Germinal center (tissue), 1 donor: ENCODE measurements around the gene CGNL1.

Experiments used
- DNase-seq: peaks from one replicate; pipeline ENCODE4 v3.0.0; 2012; ENCODE audit warnings: mixed read lengths, low spot score

CGNL1 gene

DNA sequence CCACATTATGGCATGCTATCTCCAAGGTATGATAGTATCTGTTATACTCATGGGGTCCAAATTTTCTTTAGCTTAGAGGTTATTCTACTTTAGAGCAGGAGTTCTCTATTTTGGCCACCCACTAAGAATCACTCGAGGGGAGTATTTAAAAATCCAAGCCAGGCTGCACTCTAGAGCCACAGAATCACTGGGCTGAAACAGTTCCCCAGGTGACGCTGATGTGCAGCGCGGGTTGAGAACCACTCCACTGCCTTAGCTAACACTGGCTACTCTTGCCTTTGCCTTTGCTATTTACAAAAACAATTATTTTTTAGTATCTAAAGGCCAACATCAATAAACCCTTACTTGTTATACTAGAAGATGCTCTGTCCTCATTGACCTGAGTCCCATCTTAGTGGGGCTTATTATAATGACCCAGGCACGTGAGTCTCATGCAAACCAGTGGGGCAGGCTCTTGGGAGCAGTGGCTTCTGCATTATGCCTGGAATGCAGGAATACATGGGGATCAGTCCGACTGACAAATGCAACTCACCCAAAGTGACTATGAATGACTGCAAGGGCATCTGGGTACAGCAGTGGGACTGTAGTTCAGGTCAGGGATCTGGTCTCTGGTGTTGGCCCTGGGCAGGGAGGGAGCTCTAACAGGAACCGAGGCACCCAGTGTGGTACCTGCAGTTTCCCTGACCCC lies 21.7 kb upstream of the CGNL1 start:
- DNase-seq = no peak

DNA sequence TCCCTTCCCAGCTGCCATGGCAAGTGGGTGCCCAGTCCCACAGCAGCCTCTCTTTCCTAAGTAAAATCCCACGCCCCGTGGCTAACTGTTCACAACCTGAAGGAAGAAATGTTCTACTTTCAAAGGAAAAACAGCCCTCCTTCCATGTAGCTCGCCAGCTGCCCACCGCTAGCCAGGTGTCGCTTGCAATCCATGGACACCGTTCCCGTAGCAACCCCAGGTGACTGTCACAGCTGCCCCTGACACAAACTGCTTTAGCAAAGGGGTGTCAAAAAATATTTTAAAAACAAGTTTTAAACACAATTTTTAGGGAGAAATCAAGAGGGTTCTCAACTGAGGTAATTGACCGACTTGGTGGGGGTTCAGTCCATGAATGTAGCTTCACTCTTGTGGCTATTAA lies 21.0 kb upstream of the CGNL1 start:
- DNase-seq = no peak

DNA sequence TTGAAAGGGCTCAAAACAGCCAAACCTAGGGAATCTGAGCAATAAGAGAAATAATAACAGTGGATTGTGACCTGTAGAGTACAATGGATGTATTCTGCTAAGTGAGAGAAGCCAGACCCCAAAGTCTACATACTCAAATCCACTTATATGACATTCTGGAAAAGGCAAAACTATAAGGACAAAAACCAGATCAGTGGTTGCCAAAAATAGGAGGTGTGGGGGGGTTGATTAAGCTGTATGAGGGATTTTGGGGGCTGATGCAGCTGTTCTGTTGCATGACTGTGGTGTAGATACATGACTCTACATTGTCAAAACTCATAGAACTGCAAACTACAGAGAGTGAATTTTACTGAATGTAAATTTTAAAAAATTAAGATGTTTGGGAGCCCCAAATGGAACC lies 20.1 kb upstream of the CGNL1 start:
- DNase-seq = no peak

DNA sequence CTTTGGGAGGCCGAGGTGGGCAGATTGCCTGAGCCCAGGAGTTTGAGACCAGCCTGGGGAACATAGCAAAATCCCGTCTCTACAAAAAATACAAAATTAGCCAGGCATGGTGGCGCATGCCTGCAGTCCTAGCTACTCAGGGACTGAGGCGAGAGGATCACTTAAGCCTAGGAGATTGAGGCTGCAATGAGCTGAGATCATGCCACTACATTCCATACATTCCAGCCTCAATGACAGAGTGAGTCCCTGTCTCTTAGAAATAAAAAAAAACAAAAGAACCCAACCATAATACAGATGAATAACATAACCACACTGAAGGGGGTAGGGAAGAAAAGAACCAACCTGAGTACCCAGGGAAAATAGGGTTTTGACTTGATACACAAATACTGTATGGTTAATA lies 19.7 kb upstream of the CGNL1 start:
- DNase-seq = no peak

DNA sequence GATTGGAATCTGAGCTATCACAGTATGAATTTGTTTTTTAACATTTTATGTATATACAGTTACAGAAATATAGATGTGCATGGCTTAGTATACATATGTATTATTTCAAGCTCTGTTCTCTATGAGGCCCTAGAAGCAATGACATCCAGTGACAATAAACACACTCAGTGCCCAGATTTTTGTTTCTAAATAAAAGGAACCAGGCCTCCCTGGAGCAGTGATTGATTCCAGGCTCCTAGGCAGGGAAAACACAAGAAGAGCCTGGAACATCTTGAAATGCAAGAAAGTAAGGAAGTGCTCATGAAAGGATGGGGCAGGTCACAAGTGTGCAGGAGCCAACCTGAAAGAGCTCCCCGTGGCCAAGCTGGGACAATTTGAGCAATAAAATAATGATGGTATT lies 18.5 kb upstream of the CGNL1 start:
- DNase-seq = no peak

DNA sequence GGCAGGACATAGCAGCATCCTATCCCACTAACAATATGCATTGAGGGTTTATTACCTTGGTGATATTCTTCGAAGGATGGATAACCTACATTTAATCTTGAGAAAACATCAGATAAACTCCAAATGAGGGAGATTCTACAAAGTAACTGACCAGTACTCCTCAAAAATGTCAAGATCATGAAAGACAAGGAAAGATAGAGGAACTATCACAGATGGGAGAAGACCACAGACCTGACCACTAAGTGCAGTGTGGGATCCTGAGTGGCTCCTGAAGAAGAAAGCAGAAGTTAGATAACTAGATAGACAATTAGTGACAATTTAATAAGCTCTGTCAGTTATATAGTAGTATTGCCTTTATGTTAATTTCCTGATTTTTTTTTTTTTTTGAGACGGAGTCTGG lies 17.7 kb upstream of the CGNL1 start:
- DNase-seq = no peak

DNA sequence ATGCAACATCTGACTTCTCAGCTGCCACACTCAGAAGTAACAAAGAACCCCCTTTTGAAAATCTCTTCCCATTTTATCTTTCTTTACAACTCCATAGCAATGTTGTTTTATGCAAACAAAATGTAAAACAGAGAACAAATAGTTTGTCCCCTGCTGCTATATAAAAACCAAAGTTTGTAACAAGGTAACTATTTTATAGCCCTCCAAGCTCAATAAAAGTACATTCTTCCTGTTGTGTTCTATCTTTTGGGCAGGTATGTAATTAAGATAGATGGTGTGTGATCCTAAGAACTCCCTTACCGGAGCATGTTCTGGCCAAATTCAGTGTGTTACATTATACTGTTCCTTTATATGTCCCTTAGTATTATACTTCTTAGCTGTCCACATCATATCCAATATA lies 12.6 kb upstream of the CGNL1 start:
- DNase-seq = no peak

DNA sequence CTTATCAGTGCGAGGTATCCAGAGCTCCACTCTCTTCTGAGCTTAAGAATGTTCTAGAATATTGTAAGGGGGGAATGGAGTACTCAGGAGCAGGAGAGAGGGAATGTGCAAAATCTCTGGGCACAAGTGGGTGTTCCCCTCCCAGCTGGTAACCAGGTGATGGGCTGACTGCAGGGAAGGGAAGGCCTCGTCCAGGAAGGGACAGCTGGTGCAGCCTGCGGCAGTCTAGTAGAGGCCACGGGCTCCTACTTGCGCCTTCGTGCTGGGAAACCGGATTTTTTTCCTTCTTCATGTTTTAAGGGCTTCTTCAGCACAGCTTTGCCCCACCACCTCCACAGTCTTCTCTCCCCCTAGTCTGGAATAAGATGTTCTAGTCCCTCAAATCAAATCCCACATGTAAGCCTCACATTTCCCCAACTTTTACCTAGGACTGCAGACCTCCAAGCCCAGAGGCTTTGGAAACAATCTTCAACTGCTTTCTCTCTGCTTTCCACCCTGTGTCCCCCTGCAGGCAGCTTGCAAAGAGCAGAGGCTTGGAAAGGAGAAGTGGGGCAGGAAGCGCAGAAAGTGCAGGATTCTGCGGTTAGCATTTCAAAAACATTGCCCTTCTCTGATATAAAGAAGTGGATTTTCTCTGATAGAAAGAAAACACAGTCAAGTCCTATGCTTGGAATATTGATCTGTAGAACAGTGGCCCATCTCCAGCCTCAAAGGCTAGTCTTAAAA lies 11.9 kb upstream of the CGNL1 start:
- no peak for DNase-seq

DNA sequence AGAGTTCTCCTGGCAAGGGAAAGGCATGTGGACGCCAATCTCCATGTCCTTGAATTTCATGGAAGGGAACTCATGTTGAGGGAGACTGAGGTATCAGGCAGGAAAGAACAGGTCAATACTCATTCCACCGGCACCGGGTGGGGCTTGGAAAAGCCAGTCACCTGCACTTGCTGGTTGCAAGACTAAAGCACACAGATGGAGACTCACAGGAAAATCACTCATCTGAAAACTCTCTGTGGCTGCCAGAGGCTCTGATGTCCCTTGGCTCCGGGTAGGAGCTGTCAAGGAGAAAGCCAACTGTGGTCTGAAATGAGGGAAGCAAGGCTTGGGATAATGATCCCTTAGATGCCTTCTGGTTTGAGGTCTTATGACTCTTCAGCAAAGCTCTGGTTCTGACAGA lies 8.7 kb upstream of the CGNL1 start:
- DNase-seq = no peak

DNA sequence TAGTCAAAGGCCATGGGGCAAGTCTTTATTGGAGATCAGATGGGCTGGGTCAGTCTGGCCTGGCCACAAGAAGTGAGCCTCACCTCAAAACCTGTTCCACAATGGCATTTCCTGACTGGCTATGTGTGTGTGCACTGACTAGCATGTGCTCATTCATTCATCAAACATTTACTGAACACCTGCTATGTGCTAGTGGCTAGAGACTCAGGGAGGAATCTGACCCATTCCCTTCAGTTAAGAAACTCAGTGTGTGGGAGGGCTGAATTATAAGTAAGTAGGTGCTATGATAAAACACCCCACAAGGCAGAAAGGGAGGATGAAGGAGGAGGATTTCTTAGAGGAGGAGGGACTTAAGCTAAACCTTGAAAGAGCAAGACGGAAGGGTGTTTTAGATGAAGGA lies 5.4 kb upstream of the CGNL1 start:
- DNase-seq = no peak

DNA sequence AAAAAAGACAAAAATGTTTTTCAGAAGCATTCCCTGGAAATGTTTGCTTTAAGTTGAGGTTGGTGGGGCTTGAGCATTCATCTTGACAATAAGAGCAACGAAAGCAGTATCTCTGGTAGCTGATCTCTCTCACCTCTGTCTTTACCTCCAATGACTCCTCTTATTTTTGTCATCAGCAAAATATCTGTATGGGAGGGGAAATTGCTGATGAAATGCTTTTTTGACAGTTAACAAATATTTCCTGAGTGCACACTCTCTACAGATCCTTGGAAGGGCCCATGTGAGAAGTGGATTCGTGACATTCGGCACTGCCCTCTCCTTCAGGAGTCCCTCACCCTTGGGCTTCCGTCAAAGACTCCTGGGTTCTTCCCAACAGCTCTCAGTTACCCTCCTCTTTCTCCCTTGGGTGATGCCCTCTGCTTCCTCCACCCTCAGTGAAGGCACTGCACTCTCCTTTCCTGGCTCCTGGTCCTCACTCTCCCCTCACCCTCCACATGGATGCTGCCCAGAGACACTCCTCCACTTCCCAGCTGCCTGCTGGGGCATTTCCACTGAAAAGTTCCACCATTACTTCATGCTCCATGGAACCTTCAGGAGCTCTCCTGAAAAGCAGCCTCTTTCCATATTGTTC lies 2.9 kb upstream of the CGNL1 start:
- no peak for DNase-seq

DNA sequence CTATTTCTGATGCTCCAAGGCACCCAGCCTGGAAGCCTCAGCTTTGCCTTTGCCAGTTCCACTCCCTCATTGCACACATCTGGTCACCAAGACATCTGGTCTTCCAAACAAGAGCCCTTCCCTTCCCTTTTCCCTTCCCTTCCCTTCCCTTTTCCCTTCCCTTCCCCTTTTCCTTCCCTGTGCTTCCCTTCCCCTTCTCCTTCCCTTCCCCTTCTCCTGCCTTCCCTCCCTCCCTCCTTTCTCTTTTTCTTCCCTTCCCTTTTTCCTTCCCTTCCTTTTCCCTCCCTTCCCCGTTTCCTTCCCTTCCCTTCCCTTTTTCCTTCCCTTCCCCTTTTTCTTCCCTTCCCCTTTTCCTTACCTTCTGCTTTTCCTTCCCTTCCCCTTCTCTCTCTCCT lies 2.4 kb upstream of the CGNL1 start:
- no peak for DNase-seq

DNA sequence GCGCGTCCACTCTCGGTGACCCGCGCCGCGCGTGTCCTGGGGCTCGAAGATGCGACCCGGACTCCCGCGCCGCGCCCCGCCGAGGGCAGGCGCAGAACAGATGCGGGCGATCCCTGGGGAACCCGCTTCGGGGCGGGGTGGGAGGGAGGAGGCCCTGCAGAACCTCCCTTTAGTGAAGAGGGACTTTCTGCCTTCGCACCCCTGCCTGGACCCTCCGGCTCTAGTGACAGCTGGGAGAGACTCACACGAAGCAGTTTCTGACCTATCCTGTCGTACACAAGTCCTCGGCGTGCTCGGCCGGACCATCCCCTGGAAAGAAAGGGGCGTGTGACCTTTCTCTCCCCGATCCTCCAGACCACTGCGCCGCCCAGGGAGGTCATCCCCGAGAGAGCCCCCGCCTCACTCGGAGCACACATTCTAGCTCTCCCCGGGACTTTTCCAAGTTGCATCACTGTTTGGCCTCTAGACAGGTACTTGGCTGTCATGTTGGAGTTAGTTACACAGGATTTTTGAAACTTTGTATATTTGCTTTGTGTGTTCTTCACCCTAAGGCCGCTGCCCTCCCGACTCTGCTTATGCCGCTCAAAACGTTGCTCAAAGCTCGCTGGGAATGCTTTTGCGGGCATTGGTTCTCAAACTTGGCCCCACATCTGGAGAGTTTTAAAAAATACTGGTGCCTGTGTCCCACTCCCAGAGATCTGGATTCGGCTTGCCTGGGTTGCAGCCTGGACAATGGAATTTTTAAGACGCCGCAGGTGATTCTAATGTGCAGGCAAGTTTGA lies 582 bp downstream of the CGNL1 start:
- DNase-seq = peak; percentile 32

DNA sequence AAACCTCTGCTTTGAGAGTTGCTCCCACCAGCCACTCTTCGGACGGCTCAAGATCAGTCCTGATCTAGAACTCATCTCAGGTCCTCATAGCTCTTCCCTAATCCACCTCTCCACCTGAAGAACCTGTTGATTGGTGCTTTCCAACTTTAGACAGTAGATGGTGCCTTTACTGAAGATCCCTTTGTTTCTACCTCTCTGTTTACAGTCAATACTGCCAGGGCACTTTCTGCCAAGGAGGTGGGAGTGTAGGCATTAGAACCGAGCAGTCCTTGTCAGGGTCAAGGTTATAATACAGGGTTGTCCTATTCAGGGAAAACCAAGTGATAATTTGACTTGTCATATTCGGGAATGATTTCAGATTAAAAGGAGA lies 1.2 kb downstream of the CGNL1 start:
- DNase-seq = no peak

DNA sequence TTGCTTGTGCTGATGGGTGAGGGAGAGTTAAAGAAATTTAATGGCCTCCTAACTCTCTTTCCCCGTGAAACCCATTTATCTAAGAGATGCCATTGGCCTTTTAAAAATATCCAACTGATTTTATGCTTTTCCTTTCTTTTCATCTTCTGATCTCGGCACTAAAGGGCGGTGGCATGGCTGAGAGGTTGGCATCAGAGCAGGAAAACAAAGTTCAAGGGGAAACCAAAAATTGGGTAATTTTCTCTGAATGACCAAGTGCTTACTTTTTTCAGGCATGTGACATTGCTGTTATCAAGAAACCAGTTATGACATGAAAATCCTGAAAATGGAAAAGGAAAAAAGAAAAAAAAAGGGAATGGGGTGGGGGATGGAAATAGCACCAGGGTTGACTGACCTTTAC lies 3.2 kb downstream of the CGNL1 start:
- DNase-seq = no peak

DNA sequence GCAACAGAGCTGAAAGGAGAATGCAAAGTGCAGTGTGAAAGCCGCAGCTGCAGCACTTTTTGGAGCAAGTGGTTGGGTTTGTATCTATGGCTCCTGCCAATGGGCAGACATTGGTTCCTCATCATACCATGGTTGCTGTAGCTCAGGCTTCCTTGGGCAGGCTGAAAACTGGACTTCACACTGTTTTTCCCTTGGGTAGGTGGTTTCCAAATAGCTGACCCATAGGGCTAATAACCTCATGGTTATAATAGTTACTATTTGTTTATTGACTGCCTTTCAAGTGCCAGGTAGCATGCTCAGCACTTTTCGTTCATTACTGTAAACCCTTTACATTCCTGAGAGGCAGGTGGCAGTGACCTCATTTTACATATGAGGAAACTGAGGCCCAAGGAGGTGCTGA lies 4.5 kb downstream of the CGNL1 start:
- no peak for DNase-seq

DNA sequence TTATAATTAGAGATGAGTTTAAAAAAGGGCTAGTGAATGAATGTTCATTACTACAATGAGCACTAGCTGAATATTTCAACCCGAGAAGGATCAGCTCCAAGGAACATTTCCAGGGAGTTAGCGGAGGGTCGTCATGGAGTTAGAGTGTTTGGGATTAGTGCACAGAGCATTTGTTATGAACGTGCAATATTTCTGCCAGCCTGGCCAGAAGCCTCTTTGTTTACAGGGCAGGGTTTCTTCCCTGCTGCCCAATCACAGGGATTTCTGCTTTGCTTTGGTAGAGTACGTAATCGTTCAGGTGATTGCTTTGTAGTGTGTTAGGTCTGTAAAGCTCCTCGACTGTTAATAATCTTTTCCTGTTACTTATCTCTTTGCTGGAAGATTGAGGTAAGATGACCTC lies 5.9 kb downstream of the CGNL1 start:
- DNase-seq = no peak

DNA sequence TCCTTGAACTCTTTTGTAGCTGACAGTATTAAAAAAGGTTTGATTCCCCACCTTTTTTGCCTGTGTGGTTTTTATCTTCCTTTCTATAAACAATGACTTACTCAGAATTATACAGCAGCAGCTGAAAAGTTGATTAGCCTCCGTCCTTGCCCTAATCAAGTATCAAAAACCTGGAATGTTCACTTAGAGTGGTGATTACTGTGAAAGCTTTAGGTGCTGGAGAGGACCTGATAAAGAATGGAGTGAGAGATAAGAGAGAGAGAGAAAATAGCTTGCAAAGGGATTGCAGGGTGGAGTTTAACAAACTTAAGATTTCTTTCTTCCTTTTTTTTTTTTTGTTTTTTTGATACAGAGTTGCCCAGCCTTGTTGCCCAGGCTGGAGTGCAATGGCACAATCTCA lies 6.7 kb downstream of the CGNL1 start:
- DNase-seq = no peak

DNA sequence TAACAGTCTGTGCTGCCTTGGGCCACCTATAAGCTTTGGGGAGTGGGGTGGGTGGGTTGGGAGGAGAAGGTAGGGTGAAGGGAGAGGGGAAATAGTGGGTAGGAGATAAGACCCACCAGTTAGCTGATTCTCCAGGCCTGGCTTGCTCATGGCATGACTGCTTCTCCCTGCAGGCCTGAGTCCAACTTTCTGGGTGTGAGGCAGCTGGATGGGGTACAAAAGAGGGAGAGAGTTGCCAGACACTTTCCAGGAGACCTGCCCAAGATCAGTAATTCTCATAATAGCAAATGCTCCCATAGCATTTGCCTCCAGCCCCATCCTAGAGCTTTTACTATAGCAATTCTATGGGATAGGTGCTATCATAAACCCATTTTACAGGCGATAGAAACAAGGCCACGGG lies 7.7 kb downstream of the CGNL1 start:
- no peak for DNase-seq

DNA sequence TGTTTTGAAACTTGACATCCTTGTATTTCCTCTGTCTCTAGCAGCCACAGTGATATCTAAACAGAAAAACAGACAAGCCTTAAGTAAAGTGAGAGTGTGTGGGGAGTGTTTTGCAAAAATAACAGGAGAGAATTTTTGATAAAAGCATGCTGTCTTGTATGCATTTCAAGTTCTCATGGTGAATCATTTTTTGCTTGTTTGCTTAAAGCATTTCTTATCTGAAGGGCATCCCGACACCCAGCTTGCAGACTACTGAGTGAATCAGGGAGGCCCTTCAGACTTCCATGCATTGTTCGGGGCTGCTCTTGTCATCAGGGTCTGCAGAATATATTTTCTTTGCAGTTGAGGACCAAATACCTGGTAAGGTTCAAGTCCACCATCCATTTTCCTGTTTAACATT lies 8.5 kb downstream of the CGNL1 start:
- no peak for DNase-seq

DNA sequence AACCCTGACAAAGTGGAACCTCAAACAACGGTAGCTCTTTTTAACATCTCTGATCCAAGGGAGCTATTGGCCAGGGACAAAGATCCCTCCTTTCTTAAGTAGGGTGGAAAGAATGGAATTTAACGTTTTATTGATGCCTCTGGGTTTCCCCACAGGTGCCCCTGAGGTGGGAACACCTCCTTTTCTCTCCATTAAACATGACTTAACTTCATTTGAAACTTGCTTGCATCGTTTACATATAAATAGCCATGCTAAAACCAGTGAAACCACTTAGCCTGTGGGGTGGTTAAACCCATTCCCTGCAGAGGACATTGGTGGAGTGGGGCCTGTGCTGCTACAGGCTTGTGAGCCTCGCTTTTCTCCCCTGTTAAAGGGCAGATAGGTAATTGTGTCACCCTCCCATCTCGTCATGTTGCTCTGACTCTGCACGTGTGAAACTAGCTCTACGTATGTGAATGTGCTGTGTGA lies 9.7 kb downstream of the CGNL1 start:
- DNase-seq = no peak

DNA sequence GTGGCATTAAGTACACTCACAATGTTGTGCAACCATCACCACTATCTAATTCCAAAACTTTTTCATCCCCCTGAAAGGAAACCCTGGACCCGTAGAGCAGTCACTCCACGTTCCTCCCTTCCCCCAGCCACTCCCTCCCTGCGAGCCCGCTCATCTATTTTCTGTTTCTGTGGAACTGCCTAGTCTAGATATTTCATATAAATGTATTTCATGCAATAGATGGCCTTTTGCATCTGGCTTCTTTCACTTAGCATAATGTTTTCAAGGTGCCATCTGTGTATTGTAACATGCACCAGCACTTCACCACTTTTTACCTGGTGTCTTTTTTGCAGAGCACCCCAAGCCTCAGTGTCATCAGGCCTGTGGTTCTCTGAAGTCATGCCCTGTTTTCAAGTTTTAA lies 10.7 kb downstream of the CGNL1 start:
- DNase-seq = no peak

DNA sequence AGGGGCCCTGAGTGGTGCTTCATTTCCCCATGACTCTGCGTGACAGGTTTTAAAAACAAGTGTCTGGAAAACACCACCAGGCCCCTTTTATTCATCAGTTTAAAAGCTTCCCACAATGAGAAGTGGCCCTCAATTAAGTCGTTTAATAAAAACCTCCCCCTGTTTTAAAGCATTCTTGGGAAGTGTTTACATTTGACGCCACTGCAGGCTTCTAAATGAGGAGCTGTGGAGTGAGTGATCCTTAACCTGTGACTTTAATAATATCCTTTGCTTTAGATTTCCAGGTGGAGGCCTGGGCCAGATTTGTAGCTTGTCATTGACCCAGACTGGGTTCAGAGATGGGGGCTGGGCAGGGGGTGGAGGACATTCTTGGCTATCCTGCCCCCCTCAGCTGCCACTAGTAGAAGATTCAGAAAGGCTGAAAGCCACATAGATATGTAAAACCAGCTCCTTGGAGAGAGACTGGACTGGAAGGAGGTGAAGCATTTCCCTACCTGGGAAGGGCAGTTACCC lies 11.3 kb downstream of the CGNL1 start:
- no peak for DNase-seq
